ENCODE measurements around the gene DAZAP2.

Gene DAZAP2

DNA sequence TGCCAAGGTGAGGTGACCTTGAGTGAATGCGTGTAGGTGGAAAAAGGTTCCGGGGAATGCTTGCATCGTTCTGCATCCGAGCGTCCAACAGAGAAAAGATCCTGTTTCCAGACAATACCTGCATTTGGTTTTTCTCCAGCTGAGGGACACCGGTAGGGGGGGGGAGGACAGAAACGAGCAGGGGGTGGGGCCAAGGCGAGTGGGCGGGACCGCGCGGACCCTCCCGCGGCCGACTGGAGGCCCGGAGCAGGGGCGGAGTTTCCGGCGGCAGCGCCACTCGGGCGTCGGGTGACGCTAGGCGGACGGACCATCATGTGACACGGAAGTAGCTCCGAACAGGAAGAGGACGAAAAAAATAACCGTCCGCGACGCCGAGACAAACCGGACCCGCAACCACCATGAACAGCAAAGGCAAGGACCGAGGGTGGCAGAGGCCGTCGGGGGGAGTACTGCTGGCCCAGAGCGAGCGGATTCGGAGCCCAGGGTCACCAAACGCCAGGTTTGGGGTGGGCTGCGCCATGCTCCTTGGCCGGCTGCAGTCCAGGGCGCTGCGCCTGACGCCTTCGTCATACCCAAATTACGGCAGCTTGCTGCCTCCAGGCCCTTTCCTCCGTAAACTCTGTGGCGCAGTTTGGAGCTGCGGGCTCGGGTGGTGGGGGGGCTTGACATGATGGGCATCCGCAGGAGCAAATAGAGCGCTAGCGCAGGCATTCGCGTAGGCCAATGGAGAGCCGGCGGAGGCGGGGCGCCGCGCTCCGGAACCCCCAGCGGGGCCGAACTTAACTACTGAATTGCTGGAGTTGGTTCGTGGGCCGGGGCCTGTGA lies at the start of gene DAZAP2:
Gene DAZAP2, plus strand, starts transcription at position 317 of the 825 bp plus-strand sequence. Its CDS starts 82 bp downstream, at position 399.
- DNase-seq = peak; percentile 98

DNA sequence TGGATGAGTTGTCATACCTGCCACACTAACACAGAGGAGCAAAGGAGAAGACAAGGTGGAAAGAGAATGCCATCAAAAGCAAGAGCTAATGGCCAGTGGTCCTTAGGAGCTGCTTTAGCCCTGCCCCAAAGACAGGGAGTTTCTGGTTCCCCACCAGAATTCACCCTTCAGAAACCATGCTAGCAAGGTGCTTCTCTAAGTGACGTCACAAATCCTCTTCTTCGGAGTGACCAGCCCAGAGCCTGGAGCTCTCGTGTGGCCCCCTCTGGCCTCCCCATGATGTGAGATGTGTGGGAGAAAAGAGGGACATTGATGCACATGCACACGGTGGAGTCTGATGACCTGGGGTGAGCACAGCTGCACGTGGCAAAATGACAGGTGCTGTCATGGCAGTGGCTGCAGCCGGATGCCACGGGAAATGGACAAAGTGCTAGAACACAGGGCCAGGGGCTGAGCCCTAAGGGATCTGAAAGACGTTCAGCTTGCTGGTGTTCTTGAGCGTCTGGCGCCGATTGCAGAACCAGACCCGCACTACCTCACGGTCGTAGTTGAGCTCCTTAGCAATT lies 48.8 kb upstream of the DAZAP2 start:
- no peak for DNase-seq

DNA sequence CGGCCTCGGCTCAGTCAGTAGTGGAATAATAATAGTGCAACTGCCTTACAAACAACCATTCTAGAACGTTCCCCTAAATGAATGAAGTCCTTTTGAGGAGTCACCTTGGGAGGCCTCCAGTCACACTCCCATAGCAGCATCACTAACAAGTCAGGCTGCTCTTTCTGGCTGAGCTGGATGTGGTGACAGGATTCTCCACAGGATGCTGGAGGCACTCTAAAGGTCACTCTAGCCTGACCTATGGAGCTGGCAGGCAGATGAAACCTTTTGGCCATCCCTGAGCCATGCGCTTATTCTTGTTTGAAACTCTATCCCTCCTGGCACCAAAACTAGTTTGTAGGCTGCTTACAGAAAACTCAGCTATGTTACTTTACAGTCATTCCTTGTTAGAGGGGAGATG lies 47.8 kb upstream of the DAZAP2 start:
- DNase-seq = no peak

DNA sequence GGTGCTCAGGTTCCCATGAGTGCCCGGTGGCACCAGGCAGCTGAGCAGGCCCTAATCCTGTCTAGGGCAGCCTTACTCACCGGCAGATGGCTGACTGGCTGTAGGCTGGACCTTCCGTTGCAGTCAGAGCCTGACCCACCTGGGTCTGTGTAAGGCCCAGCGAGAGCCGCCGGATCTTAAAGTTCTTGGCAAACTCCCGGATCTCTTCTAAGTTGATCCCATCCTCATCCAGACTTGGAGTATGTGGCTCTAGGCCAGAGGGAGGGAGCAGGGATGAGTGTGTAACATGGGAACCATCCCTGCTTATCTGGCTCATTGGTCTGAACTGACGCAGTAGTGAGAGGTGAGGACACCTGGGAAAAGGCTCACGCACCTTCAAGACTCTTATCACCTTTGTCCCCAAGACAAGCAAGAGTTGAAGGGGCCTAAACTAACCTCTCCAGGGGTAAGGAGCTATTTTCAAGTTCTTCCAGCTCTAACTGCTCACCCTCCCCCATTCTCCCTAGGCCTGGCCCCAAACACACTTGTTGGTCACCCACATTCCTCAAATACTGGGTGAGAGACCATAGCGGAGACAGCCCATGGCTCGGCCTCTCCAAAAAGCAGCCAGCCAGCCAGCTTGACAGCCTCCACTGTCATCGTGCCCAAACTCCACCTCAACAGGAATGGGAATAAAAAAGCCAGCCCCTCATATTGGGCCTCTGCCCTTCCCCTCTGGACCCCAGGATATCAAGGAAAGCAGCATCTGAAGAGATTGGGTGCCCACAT lies 46.9 kb upstream of the DAZAP2 start:
- DNase-seq = no peak

DNA sequence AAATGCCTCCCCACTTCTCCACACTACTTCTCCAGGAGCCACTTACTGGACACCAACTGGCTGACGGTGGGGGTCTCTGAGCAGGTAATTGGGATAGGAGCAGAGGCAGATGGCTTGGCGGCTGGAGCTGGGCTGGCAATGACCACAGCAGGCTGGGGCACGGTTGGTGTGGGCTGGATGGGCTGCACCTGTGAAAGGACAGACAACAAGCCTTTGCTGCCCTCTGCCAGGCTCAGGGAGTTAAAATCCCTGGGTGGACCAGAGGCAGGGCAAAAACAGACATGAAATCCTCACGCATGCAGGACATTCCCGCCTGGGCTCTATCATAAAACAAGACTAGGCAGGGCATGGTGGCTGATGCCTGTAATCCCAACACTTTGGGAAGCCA lies 46.3 kb upstream of the DAZAP2 start:
- no peak for DNase-seq

- DNase-seq = no peak
These were observed 42.8 kb upstream of the DAZAP2 start for GRCh38 chr12:51195841-51196240.

- DNase-seq = no peak
These were observed 42.1 kb upstream of the DAZAP2 start for GRCh38 chr12:51196547-51196946.

- no peak for DNase-seq
These were observed 40.7 kb upstream of the DAZAP2 start for GRCh38 chr12:51197736-51198567.

DNA sequence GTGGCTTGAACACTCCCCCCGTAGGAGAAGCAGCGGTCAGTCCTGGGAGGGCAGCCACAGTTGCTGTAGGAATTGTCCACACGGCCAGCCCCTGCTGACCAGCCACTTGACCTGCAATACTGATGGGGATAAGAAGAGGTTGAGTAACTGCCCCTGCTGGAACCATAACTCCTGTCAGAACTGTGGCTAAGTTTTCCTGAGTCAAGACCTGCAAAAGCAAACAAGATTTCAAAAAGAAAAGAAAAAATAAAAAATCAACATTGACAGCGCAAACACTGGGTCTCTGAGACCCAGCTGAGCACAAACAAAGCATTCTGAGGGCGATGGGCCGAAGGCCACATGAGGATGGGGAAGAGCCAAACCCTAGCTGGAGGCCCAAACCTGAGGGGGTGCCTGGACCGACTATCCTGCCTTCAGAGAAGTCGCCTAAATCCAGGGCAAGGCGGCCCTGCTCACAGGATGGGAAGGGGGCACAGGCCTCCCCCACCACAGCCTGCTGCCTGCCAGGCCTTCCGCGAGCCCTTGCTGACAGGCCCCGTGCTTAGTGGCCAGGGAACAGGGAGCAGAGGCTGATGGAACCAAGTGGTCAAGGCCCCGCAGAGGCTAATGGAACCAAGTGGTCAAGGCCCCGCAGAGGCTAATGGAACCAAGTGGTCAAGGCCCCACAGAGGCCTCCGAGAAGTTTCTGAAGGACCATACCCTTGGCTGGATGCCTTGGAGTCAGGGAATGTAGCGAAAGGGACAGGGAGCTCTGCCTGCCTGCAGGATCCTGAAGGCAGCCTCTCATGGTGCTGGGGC lies 39.9 kb upstream of the DAZAP2 start:
- no peak for DNase-seq

GRCh38 chr12:51199366-51199945 lies 39.2 kb upstream of the DAZAP2 start:
- DNase-seq = no peak

DNA sequence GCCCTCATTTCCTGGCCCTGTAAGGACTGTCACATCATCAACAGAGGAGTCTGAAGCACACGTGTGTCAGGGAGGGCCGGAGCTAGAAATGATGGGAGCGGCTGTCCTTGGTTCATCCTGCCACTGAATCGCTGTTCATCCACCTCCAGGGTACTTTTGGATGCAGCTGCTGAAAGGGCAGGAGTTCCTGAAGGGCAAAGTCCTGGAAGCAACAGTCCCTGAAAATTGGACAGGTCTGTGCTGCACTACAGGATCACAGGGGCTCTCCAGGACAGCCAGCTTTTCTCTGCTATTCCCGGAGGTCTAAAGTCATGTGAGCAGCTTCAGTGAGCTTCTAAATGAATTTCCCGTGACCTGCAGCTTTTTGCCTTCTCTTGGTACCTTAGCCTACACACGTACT lies 38.5 kb upstream of the DAZAP2 start:
- DNase-seq = no peak

DNA sequence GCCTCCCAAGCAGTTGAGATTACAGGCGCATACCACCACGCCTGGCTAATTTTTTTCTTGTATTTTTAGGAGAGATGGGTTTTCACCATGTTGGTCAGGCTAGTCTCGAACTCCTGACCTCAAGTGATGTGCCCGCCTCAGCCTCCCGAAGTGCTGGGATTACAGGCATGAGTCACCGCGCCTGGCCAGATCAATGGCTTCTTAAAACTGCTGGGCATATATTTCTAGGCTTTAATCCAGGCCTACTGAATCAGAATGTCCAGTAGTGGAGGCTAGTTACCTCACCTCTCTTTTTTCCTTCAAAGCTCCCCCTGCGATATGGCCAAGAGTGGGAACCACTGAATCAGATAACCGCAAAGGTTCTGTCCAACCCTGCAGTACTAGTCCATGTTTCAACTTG lies 37.8 kb upstream of the DAZAP2 start:
- DNase-seq = no peak

DNA sequence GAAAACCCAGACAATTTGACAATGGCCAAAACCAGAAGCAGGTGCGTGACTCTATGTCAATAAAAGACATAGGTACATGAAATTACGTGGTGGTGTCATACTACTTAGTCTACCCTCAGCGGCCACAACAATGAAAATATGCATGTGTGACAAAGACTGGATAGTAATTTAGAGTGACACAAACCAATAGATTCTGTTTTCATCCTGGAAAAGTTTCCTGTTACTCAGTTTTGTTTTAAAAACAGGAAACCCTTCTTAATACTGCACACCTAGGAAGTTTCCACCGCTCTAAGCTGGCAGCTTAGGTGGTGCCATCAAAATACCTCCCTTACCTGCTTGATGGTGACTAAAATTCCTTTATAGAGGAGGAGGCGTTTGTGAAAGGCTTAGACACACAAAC lies 35.9 kb upstream of the DAZAP2 start:
- peak; percentile 51 for DNase-seq

DNA sequence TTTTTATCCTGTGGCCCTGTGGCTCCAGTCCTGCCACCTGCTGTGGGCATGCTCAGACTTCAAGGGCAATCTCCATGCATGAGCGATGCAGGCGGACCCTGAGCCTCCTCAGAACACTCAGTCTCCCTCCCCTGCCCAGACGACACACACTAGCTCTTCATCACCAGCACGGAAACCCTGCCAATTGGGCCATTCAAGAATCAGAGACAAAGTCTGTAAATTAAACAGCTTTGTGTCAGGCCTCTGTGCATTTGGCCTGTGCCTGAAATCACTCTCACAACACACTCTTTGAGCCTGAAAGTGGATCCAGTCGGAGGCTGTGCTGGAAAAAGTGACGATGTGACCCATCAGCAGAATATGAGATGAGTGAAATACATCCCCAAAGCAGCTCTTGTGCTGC lies 33.3 kb upstream of the DAZAP2 start:
- no peak for DNase-seq

GRCh38 chr12:51208016-51208660 lies 30.5 kb upstream of the DAZAP2 start:
- no peak for DNase-seq

- no peak for DNase-seq
These were observed 29.4 kb upstream of the DAZAP2 start for GRCh38 chr12:51209259-51209658.

DNA sequence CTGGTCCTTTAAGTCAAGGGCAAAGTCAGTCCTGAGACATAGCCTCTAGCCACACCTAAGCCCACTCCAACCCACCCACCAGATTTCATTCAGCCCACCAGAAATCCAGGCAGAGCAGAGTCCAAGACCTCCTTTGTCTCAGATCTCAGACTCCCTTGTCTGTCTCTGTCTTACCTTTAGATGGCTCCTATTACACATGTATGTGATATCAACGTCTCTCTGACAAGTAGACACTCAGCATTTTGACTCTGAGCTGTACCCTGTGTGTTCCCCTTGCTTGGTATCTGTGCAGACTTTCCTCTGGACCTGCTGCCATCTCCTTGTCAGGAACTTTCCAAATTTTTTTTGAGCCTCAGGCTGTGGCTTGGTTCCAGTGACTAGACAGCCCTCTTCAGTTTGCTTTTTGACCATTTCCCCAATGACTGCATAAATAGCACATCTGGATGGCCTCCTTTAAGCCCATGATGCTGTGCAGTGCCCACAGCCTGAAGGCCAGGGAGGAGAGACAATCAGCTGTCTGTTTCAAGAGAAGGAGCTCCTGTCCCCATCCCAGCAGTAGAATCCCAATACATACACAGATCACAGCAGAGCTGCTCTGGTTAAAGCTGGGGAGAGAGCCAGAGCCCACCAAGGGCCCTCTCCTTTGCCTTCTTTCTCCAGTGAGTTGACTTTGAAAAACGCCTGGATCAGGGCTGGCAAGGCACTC lies 27.8 kb upstream of the DAZAP2 start:
- DNase-seq = no peak

DNA sequence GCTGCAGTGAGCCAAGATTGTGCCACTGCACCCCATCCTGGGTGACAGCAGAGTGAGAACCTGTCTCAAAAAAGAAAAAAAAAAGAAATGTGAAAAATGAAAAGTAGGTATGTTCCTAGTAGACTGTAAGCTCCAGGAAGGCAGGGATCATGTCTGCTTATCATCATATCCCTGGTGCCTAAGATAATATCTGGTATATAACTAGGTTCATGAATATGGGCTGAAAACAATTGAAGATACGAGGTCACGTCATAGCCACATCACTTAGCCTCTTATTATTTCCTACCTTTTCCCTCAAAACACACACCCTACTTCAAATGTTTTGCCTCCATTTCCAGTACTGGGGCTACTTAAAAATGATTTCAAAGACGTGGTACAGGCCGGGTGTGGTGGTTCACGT lies 23.7 kb upstream of the DAZAP2 start:
- DNase-seq = no peak

DNA sequence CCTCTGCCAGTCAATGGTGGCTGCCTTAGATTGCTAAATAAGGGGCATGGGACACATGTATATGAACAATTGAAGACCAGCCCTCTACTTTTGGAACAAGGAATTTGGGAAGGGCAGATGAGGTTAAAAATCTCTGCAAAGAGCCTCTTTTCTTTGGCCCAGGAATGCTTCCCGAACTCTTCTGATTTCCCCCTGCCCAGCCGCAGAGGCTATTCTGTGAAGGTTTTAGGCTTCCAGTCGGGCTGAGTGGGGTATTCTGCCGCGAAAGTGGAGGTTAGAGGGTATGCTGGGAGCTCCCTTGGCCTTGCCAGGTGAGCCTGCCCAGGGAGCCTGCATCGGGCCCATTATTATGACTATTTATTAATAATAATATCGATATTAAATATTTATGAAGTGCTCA lies 22.0 kb upstream of the DAZAP2 start:
- no peak for DNase-seq

DNA sequence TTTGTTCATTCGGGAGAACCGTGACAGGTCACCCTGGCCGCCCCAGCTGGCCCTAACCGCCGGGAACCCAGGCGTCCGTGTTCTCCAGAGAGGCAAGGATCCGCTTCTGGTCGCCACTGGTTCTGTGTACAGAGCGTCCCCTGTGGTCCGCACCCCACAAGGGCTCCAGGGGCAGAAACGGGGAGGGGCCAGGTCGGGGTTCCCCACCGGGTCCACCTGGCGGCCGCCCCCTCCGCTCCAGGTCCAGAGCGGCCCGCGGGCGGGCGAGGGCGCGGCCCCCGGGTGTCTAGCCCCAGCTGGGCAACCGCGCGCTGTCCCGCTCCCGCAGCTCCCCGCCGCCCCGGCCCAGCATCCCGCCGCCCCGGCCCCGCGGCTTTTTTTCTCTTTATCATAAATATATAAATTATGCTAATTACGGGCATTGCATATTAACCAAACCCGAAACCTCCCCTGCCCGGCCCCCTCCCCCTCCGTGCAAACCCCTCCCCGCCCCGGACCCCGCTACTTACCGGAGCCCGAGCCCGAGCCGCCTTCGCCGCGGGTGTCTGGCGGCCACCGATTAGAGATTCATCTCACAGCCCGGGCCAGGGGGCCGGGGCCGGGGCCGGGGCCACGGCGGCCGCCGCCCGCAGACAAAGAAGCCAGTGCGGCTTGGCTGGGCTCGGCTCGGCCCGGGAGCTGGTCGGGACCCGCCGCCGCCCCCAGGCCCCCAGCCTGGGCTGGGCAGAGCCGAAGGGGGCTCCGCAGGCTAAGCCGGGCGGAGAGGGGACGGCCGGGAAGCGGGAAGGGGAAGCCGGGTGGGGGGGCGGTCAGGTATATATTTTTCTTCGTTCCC lies 21.3 kb upstream of the DAZAP2 start:
- DNase-seq = peak; percentile 78
